NB4 (cell line): ENCODE data around the gene RGS21.

ENCODE experiments used
- CTCF ChIP-seq: IDR thresholded peaks from one replicate; pipeline ENCODE4 v1.5.1; 2012; ENCODE audit warnings: low read depth, low read length
- MAX ChIP-seq: IDR thresholded peaks from 2 replicates; pipeline ENCODE4 v1.6.1; 2011; ENCODE audit warnings: low read depth, low read length
- POLR2A ChIP-seq: IDR thresholded peaks from 2 replicates; pipeline ENCODE4 v1.6.1; 2011; ENCODE audit warnings: mild to moderate bottlenecking; ENCODE audit not compliant: insufficient read length; ENCODE audit errors: extremely low read depth

- TF ChIP-seq CTCF (no peak), POLR2A (no peak), MAX (no peak)
Measured at GRCh38 chr1:192407206-192407605, 90.4 kb downstream of the RGS21 start.
